HG03460 (cell line): Measurements from ENCODE around the gene ACTMAP.

Experiments
- ATAC-seq: cut with Tn5 transposase; IDR thresholded peaks from one replicate; pipeline ENCODE4 v1.9.1; 2021; ENCODE audit not compliant: unreplicated experiment

Gene ACTMAP

DNA sequence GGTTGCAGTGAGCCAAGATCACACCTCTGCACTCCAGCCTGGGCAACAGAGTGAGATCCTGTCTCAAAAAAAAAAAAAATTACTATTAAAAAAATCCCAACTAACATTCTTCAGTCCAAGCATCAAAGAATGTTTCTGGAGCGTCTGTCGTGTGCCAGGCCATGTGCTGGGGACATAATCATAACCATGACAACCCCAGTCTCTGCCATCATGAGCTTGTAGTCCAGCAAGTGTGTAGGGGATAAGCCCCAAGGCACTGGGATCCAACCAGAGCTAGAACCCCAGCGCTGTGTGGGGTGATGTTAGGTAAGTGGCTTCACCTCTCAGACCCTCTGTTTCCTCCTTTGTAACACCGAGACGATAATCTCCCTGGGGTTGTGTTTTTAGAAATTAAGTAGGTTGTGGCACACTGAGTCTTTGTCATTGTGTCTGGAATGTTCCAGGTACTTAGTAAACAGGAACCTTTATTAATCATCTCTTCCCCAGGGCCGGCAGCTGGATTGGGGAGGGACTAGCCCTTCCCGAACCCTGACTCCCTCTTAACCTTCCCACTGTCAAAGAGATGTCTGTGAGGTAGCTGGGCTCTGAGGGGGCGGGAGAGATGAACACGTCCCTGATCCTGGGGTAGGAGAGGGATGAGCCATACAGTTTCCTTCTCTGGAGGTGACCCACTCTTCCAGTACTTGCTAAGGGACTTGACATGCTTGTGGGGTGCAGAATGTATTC, 28.2 kb downstream of the ACTMAP start:
- no peak for ATAC-seq

- ATAC-seq = no peak
These were observed 29.2 kb downstream of the ACTMAP start for GRCh38 chr19:40721140-40721486.

DNA sequence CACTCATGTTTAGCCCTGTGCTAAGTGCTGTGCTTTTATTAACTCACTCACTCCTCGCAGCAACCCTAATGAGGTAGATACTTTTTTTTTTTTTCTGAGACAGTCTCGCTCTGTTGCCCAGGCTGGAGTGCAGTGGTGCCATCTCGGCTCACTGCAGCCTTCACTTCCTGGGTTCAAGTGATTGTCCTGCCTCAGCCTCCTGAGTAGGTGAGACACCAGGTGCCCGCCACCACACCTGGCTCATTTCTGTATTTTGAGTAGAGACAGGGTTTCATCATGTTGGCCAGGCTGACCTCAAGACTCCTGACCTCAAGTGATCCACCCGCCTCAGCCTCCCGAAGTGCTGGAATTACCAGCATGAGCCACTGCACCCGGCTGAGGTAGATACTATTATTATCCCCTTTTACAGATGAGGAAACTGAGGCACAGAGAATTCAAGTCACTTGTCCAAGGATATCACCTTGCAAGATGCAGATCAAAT, 30.8 kb downstream of the ACTMAP start:
- ATAC-seq = no peak

- no peak for ATAC-seq
These were observed 31.4 kb downstream of the ACTMAP start for GRCh38 chr19:40718774-40719391.

- ATAC-seq = no peak
These were observed 32.1 kb downstream of the ACTMAP start for GRCh38 chr19:40717880-40718773.

GRCh38 chr19:40717325-40717879, 32.9 kb downstream of the ACTMAP start:
- no peak for ATAC-seq

- ATAC-seq = peak; percentile 53
These were observed 33.6 kb downstream of the ACTMAP start, which contains the start of the genes COQ8B and ITPKC for GRCh38 chr19:40716482-40717324. Gene COQ8B, minus strand, starts transcription at chr19:40716886. Its CDS starts 2,254 bp downstream, at chr19:40714632. Gene ITPKC, plus strand, starts transcription at chr19:40717112. Its CDS starts 24 bp downstream, at chr19:40717136.

DNA sequence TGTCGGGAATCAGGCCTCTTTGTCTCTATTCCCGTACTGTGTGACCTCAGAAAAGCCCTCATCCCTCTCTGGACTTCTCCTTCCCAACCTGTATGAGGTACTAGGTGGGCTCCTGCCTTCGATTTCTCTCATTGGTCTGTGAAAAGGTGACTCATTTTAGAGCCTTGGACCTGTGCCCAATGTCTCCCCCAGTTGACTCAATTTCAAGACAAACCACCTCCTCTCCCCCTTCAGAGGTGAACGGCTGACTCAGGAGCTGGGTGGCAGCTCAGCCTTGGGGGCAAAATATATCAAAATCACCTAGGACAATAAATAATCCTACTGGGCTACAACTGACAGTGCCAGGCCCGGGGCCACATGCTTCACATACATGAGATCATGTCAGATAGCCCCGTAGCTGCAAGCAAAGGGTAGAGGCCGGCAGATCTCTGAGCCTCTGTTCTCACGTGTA, 34.2 kb downstream of the ACTMAP start:
- ATAC-seq = no peak

DNA sequence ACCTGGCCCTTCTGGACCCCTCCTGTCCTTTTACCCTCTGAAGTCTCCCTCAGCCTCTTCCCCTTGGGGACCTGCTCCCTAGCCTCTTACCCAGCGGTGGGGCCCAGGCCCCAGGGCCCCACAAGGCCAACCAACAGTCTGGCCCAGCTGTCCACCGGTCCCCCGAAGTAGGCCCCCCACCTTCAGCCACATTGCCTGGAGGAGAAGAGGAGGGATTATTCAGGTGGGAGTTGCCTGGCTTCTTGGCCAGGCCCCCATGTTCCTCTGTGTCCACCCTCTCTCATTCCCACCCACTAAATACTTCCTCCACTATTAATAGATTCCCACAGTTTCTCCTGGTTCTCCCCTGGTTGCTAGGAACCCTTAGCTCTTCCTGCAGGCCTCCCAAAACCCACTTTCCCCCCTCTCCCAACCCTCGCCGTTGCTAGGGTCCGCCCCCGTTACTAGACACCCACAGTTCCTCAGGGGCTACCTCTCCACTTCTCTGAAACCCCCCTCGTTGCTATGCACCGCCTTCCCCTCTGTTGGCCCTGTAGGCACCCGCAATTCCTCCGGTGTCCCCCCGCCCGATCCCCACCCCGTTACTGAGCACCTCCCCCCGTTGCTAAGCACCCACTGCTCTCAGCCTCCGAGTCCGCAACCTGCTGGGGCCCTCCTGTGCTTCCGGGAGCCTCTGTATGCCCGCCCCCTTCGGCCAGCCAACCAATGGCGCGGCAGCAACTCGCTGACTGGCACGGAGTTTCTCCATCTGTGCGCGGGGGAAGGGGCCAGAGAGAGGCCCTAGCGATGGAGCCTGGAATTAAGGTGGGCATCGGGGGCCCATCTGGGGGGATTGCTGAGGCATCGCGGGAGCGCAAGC, 35.6 kb downstream of the ACTMAP start:
- ATAC-seq = peak; percentile 52

- ATAC-seq = no peak
These were observed 36.3 kb downstream of the ACTMAP start for GRCh38 chr19:40713939-40714338.

GRCh38 chr19:40709817-40710216, 40.5 kb downstream of the ACTMAP start:
- ATAC-seq = no peak

DNA sequence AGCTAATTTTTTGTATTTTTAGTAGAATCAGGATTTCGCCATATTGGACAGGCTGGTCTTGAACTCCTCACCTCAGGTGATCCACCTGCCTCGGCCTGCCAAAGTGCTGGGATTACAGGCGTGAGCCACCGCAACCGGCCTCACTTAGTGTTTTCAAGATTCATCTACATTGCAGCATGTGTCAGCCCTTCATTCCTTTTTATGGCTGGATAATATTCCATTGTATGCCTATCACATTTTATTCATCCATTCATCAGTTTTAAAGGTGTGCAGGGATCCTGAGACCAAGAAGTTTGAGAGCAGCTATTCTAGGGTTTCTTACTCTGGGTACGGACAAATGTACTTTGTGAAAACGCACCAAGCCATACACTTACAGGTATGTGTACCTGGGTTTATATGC, 42.7 kb downstream of the ACTMAP start:
- ATAC-seq = no peak

- ATAC-seq = no peak
These were observed 44.2 kb downstream of the ACTMAP start for GRCh38 chr19:40705950-40706619.

GRCh38 chr19:40705362-40705651, 45.0 kb downstream of the ACTMAP start:
- ATAC-seq = no peak

DNA sequence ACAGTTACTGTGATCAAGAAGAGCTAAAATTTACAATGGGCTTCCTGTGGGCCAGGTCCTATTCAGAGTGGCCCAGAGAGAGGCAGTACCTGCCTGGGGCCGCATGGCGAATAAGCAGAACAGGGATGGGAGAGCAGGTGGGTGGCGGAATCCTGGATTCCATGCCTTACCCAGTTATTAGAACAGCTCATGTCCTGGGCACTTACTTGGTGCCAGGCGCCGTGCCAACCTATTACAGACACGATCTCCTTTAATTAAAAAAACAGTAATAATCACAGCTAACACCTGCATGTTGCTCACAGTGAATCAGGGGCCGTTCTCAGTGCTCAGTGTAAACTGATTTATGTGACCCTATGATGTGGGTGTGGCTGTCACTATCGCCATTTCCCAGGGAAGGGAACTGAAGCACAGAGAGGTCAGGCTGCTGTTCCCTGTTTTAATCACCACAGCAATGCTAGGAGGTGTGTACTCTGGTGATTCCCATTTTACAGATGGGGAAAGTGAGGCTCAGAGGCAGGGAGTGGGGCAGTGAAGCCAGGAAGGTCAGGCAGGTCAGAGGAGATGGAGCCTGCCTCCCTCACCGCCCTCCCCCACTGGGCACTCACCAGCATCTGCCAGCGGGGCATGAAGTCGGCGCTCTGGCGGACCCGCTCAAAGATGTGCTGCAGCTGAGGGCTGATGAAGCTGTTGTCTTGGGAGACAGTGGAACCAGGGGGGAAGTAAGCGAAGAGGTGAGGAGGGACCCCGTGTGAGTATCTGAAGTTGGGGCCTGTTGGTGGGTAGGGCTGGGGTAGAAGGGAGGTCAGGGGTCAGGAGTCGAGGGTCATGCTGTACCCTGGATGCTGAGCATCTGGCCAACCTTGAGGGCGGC, 45.6 kb downstream of the ACTMAP start:
- no peak for ATAC-seq

DNA sequence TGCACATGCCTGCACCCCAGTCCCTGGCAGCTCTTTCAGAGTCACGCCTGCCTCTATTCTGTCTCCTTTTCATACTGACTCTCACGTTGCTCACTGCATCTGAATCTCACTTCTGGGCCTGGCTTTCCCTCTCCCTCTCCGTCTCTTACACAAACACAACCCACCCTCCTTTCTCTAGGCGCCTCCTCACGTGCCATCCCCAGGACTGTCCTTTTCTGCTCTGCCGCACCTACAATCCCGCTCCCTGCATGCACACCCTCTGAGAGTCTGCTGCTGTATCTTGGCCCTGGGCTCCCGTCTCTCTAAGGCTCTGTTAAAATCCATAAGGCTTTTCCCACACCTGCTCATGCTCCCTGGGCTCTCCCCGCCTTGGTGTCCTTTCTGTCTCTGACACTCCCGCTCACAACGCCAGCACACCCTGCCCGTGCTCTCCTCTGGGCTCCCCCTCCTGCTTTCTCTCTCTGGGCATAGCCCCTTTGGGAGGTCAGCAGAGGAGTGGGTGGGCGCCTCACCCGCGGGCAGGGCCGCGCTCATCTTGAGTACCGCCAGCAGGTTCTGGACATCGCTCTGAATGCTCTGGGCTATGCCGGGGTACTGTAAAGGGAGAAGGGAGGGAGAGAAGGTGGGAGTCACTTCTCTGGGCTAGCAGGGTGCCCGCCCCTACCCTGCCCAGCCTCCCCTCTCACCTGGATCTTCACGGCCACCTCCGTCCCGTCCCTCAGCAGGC, 47.1 kb downstream of the ACTMAP start:
- ATAC-seq = no peak

DNA sequence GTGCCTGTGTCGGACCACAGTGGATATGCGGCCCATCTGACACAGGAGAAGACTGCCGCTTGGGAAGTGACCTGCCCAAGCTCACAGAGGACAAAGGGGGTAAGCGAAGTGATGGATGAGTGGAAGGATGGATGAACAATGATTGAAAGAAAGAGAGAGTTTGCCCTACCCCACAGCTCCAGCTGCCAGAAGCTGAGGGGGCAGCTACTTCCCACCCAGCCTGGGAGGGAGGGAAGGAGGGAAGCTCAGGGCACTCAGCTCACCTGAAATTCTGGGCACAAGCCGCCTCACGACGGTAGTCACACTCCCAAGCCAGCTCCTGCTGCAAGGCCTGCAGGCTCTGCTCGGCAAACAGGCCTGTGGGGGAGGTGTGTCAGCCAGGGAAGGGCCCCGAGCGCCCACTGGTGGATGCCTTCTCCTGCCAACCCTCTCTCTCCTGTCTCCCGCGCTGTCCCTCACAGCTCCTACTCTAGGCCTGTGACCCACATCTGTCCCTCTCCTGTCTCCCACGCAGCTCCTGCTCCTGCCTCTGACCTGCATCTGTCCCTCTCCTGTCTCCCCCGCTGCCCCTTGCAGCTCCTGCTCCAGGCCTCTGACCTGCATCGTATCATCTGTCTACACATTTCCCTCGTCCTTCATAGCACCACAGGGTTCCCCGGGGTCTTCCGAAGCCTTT, 47.8 kb downstream of the ACTMAP start:
- ATAC-seq = no peak
